ENCODE results near the gene KLHL18.
"Not testable (repeated sequence)": the region's sequence is repeated elsewhere in the genome, so short reads cannot be mapped to it uniquely, and the experiment has no call there.

The KLHL18 gene

GRCh38 chr3:47313341-47314055 lies 30.8 kb downstream of the KLHL18 start:
- DNase-seq, result no peak
- TF ChIP-seq POLR2A (IDR thresholded peaks at IDR 0.05; ENCODE audit: low read length) (no peak), GATA1 (IDR thresholded peaks at IDR 0.05; ENCODE audit: low read depth, low read length) (no peak)

- TF ChIP-seq POLR2A (IDR thresholded peaks at IDR 0.05; ENCODE audit: low read length) (no peak), GATA1 (IDR thresholded peaks at IDR 0.05; ENCODE audit: low read depth, low read length) (no peak)
- DNase-seq, result peak; percentile 40 to 45
Measured at GRCh38 chr3:47314056-47314764, 31.5 kb downstream of the KLHL18 start.

GRCh38 chr3:47315069-47315647 lies 32.4 kb downstream of the KLHL18 start:
- TF ChIP-seq POLR2A (IDR thresholded peaks at IDR 0.05; ENCODE audit: low read length), result peak; percentile 13
- TF ChIP-seq GATA1 (IDR thresholded peaks at IDR 0.05; ENCODE audit: low read depth, low read length), result peak; percentile 58
- peak; percentile 75 to 90 for DNase-seq

- not testable (repeated sequence) for DNase-seq
Measured at GRCh38 chr3:47316151-47316550, 33.4 kb downstream of the KLHL18 start.

GRCh38 chr3:47318916-47319315 lies 36.2 kb downstream of the KLHL18 start:
- DNase-seq, result no peak
- TF ChIP-seq GATA1 (IDR thresholded peaks at IDR 0.05; ENCODE audit: low read depth, low read length) (no peak), POLR2A (IDR thresholded peaks at IDR 0.05; ENCODE audit: low read length) (no peak)

- TF ChIP-seq GATA1 (IDR thresholded peaks at IDR 0.05; ENCODE audit: low read depth, low read length), result no peak
- no peak for TF ChIP-seq POLR2A (IDR thresholded peaks at IDR 0.05; ENCODE audit: low read length)
- DNase-seq, result peak; percentile 48 to 74
Measured at GRCh38 chr3:47319956-47320355, 37.2 kb downstream of the KLHL18 start.

GRCh38 chr3:47323431-47324277 lies 40.9 kb downstream of the KLHL18 start:
- TF ChIP-seq GATA1 (IDR thresholded peaks at IDR 0.05; ENCODE audit: low read depth, low read length) (no peak), POLR2A (IDR thresholded peaks at IDR 0.05; ENCODE audit: low read length) (no peak)
- DNase-seq, result peak; percentile 58 to 62

GRCh38 chr3:47324278-47324865 lies 41.6 kb downstream of the KLHL18 start:
- TF ChIP-seq POLR2A (IDR thresholded peaks at IDR 0.05; ENCODE audit: low read length) (no peak), GATA1 (IDR thresholded peaks at IDR 0.05; ENCODE audit: low read depth, low read length) (no peak)
- peak; percentile 81 to 85 for DNase-seq

- DNase-seq, result no peak
- TF ChIP-seq POLR2A (IDR thresholded peaks at IDR 0.05; ENCODE audit: low read length) (no peak), GATA1 (IDR thresholded peaks at IDR 0.05; ENCODE audit: low read depth, low read length) (no peak)
Measured at GRCh38 chr3:47333907-47334306, 51.2 kb downstream of the KLHL18 start.

GRCh38 chr3:47337656-47338055 lies 54.9 kb downstream of the KLHL18 start:
- TF ChIP-seq GATA1 (IDR thresholded peaks at IDR 0.05; ENCODE audit: low read depth, low read length) (no peak), POLR2A (IDR thresholded peaks at IDR 0.05; ENCODE audit: low read length) (no peak)
- no peak for DNase-seq

- TF ChIP-seq GATA1 (IDR thresholded peaks at IDR 0.05; ENCODE audit: low read depth, low read length), result no peak
- no peak for TF ChIP-seq POLR2A (IDR thresholded peaks at IDR 0.05; ENCODE audit: low read length)
- DNase-seq, result no peak
Measured at GRCh38 chr3:47339951-47340350, 57.2 kb downstream of the KLHL18 start.

GRCh38 chr3:47340866-47341265 lies 58.1 kb downstream of the KLHL18 start:
- DNase-seq, result no peak
- TF ChIP-seq POLR2A (IDR thresholded peaks at IDR 0.05; ENCODE audit: low read length) (no peak), GATA1 (IDR thresholded peaks at IDR 0.05; ENCODE audit: low read depth, low read length) (no peak)

GRCh38 chr3:47342151-47342550 lies 59.4 kb downstream of the KLHL18 start:
- no peak for DNase-seq
- TF ChIP-seq POLR2A (IDR thresholded peaks at IDR 0.05; ENCODE audit: low read length) (no peak), GATA1 (IDR thresholded peaks at IDR 0.05; ENCODE audit: low read depth, low read length) (no peak)
